Endothelial cell of umbilical vein (primary cell): Measurements from ENCODE around the gene ZNF423. TPM values are rescaled to one million over a fixed set of nuclear protein-coding genes. Genes with fewer than 3 reads are reported as not detected.

ENCODE experiments used
- BruUV-seq: library from RNA; stranded (reverse); fragments of 400-500 nt; replicated peaks from 2 replicates; lab custom pipeline; 2021; lab: Mats Ljungman, UMichigan
- CTCF ChIA-PET: fragments of 300-600, 350-600 bp; sonication (Branson Sonifier 250); formaldehyde crosslinking; loops from one replicate; lab custom pipeline; 2021; ENCODE audit warnings: antibody characterized with exemption, inconsistent platforms; lab: Charles Lee
- POLR2A ChIA-PET: fragments of 300-600, 350-600 bp; sonication (Branson Sonifier 250); formaldehyde crosslinking; loops from one replicate; lab custom pipeline; 2021; ENCODE audit warnings: antibody characterized with exemption, inconsistent platforms; lab: Charles Lee
- DNase-seq: peaks from one replicate; pipeline ENCODE4 v3.0.0-alpha.2; 2011; ENCODE audit warnings: low read depth, low spot score
- FAIRE-seq: peaks from 2 replicates; lab custom pipeline; 2011; peaks lifted over from hg19 to GRCh38; lab: Jason Lieb, UNC
- H2AFZ ChIP-seq: 2 replicates; pipeline ENCODE4 v1.6.0; 2012; ENCODE audit warnings: low read depth, low read length, control low read depth, inconsistent platforms
- H3K27ac ChIP-seq: 2 replicates; pipeline ENCODE4 v1.5.1; 2011; ENCODE audit warnings: low read depth, mild to moderate bottlenecking, control low read depth, low read length, moderate library complexity; ENCODE audit not compliant: insufficient read depth
- H3K27me3 ChIP-seq, 2 experiments: 2 replicates each; pipeline versions ENCODE4 v1.6.0 to v1.6.1; 2011; ENCODE audit warnings: low read length in 2 of 2, mixed read lengths in 1 of 2; ENCODE audit not compliant: control insufficient read depth in 2 of 2, insufficient read depth in 2 of 2
- H3K36me3 ChIP-seq, 2 experiments: 2 replicates in 1 of 2; 3 replicates in 1 of 2; pipeline ENCODE4 v1.5.1; 2011; ENCODE audit warnings: low read length in 2 of 2, mild to moderate bottlenecking in 1 of 2, moderate library complexity in 1 of 2; ENCODE audit not compliant: control insufficient read depth in 2 of 2, insufficient read depth in 2 of 2; ENCODE audit errors: extremely low read depth in 1 of 2
- H3K4me1 ChIP-seq: 3 replicates; pipeline ENCODE4 v1.5.1; 2011; ENCODE audit warnings: mild to moderate bottlenecking, low read length; ENCODE audit not compliant: control insufficient read depth, insufficient read depth; ENCODE audit errors: extremely low read depth
- H3K4me2 ChIP-seq: 2 replicates; pipeline ENCODE4 v1.6.1; 2011; ENCODE audit warnings: low read length, control low read depth, mixed read lengths; ENCODE audit not compliant: insufficient read depth
- H3K4me3 ChIP-seq, 3 experiments: fragments of 200-600 bp in 1 of 3; sonication (generic), shearing (Covaris generic) in 1 of 3; replicated peaks in 1 of 3; 2 replicates each; pipeline ENCODE4 v1.5.1; 2011 to 2016; ENCODE audit warnings: control low read depth in 3 of 3, low read length in 3 of 3, mild to moderate bottlenecking in 2 of 3, inconsistent platforms in 1 of 3, low read depth in 1 of 3, moderate library complexity in 1 of 3; ENCODE audit not compliant: insufficient read depth in 1 of 3
- H3K79me2 ChIP-seq: 2 replicates; pipeline ENCODE4 v1.6.0; 2012; ENCODE audit warnings: low read length, inconsistent platforms; ENCODE audit not compliant: control insufficient read depth, insufficient read depth
- H3K9ac ChIP-seq: replicated peaks from 2 replicates; pipeline ENCODE3; 2011; ENCODE audit warnings: low read length, control low read depth; ENCODE audit not compliant: insufficient read depth; ENCODE audit errors: extremely low read depth
- H3K9me1 ChIP-seq: replicated peaks from 3 replicates; pipeline ENCODE4 v1.6.0; 2011; ENCODE audit warnings: mild to moderate bottlenecking, low read length; ENCODE audit not compliant: control insufficient read depth, insufficient read depth; ENCODE audit errors: extremely low read depth
- H3K9me3 ChIP-seq: replicated peaks from 2 replicates; pipeline ENCODE4 v1.5.1; 2012; ENCODE audit warnings: low read length, inconsistent platforms; ENCODE audit not compliant: control insufficient read depth, insufficient read depth
- H4K20me1 ChIP-seq: replicated peaks from 2 replicates; pipeline ENCODE3; 2011; ENCODE audit warnings: mild to moderate bottlenecking, low read length; ENCODE audit not compliant: control insufficient read depth, insufficient read depth; ENCODE audit errors: extremely low read depth
- CTCF ChIP-seq, 2 donors: IDR thresholded peaks; 1 replicate in 1 of 2; 2 replicates in 1 of 2; pipeline ENCODE4 v1.5.1; 2011; ENCODE audit warnings: low read length in 2 of 2, mild to moderate bottlenecking in 2 of 2, moderate library complexity in 2 of 2, control low read depth in 1 of 2, inconsistent platforms in 1 of 2, low read depth in 1 of 2; ENCODE audit not compliant: insufficient read depth in 1 of 2; ENCODE audit errors: extremely low read depth in 1 of 2
- EZH2 ChIP-seq: IDR thresholded peaks from 2 replicates; pipeline ENCODE4 v1.6.1; 2012; ENCODE audit warnings: borderline replicate concordance, low read depth, mild to moderate bottlenecking, moderate library complexity, low read length, inconsistent platforms; ENCODE audit not compliant: severe bottlenecking
- FOS ChIP-seq: IDR thresholded peaks from 2 replicates; pipeline ENCODE4 v1.6.1; 2011; ENCODE audit warnings: mild to moderate bottlenecking, low read length, moderate library complexity, borderline replicate concordance; ENCODE audit not compliant: insufficient read depth
- GATA2 ChIP-seq: IDR thresholded peaks from 2 replicates; pipeline ENCODE4 v1.7.0; 2011; ENCODE audit warnings: low read depth, mild to moderate bottlenecking, moderate library complexity, mixed read lengths, low read length; ENCODE audit not compliant: insufficient read length, insufficient read depth
- JUN ChIP-seq: IDR thresholded peaks from 2 replicates; pipeline ENCODE4 v1.6.1; 2011; ENCODE audit warnings: borderline replicate concordance, low read depth; ENCODE audit not compliant: insufficient read length, insufficient read depth
- MAX ChIP-seq: IDR thresholded peaks from 2 replicates; pipeline ENCODE4 v1.6.1; 2011; ENCODE audit not compliant: insufficient read depth, insufficient read length
- MYC ChIP-seq: IDR thresholded peaks from one replicate; pipeline ENCODE4 v1.6.1; 2011; ENCODE audit warnings: mild to moderate bottlenecking, low read depth, low read length
- POLR2A ChIP-seq: IDR thresholded peaks from 2 replicates; pipeline ENCODE4 v1.6.1; 2012; ENCODE audit warnings: low read depth, mild to moderate bottlenecking, control low read depth, low read length
- POLR2AphosphoS5 ChIP-seq: IDR thresholded peaks from 2 replicates; pipeline ENCODE4 v1.6.1; 2012; ENCODE audit warnings: low read depth, mild to moderate bottlenecking, control low read depth, low read length, moderate library complexity; ENCODE audit not compliant: insufficient read depth
- dilution Hi-C: fragments of 300-500 bp; cut with MboI; formaldehyde crosslinking; loops from one replicate; pipeline ENCODE4 v1.15.0; 2019; ENCODE audit warnings: low sequenced_read_pairs; ENCODE audit not compliant: extremely low pct_ligation_motif_present
- intact Hi-C: fragments of 100-400 bp; cut with micrococcal nuclease; formaldehyde crosslinking; loops from one replicate; pipeline ENCODE4 v1.10.0; 2022
- polyA plus RNA-seq, 4 experiments: library from polyadenylated mRNA; depleted of rRNA in 3 of 4; stranded (reverse) in 3 of 4; unstranded in 1 of 4; fragments of >200 nt; gene quantifications; 2 replicates each; pipeline versions ENCODE4 v1.2.1 to v1.2.3, GENCODE V29; 2011 to 2012; ENCODE audit warnings: missing spikeins in 1 of 4
- total RNA-seq: library from RNA; stranded (reverse); gene quantifications from 2 replicates; pipeline ENCODE4 v1.2.3, GENCODE V29; 2021

The ZNF423 gene
- total and polyA plus RNA-seq, 2 donors (not counting 3 experiments of a cell fraction or from before 2014, with no cell fraction given): 2.2 to 8.1 TPM

GRCh38 chr16:49499869-49500610, 355.9 kb downstream of the ZNF423 start:
- no peak for DNase-seq
- no peaks in the 10 kb centered on the region for H3K4me1 ChIP-seq
- no peak for FAIRE-seq
- H4K20me1 ChIP-seq: no peaks in the 10 kb centered on the region
- intact Hi-C loops (no loop called here), dilution Hi-C loops (no loop called here)
- POLR2A ChIA-PET: no interaction called here
- no peak overlapping the region for H3K9ac ChIP-seq
- no peak overlapping the region for H3K4me3 ChIP-seq
- no peaks in the 10 kb centered on the region for H3K36me3 ChIP-seq
- H3K27ac ChIP-seq: no peak overlapping the region
- no TSS peak for BruUV-seq
- no peaks in the 10 kb centered on the region for H3K27me3 ChIP-seq
- H3K79me2 ChIP-seq: no peaks in the 10 kb centered on the region
- no peak for TF ChIP-seq MAX
- H3K9me3 ChIP-seq: no peaks in the 10 kb centered on the region
- CTCF ChIA-PET: no interaction called here
- no peak overlapping the region for H2AFZ ChIP-seq
- no peaks in the 10 kb centered on the region for H3K9me1 ChIP-seq
- no peak overlapping the region for H3K4me2 ChIP-seq

- dilution Hi-C loops (no loop called here), intact Hi-C loops (no loop called here)
- Histone ChIP-seq H3K27ac (no peak overlapping the region), H4K20me1 (no peaks in the 10 kb centered on the region), H3K9me3 (no peaks in the 10 kb centered on the region), H2AFZ (no peak overlapping the region), H3K9ac (no peak overlapping the region), H3K9me1 (no peaks in the 10 kb centered on the region), H3K79me2 (no peaks in the 10 kb centered on the region), H3K4me2 (no peak overlapping the region), H3K4me3 (no peak overlapping the region), H3K36me3 (no peaks in the 10 kb centered on the region), H3K4me1 (no peaks in the 10 kb centered on the region), H3K27me3 (no peaks in the 10 kb centered on the region)
- ChIA-PET POLR2A (no interaction called here), CTCF (no interaction called here)
- FAIRE-seq: no peak
- DNase-seq: no peak
- no peak for TF ChIP-seq MYC
- no peak for TF ChIP-seq POLR2AphosphoS5
- TF ChIP-seq MAX: no peak
- no peak for TF ChIP-seq POLR2A
- no peak for TF ChIP-seq FOS
- no peak for TF ChIP-seq EZH2
- TF ChIP-seq CTCF (IDR thresholded peaks at IDR 0.05; ENCODE audit: extremely low read depth in 1 of 2, insufficient read depth in 1 of 2, low read depth in 1 of 2, low read length in 2 of 2): no peak
- TF ChIP-seq GATA2: no peak
- no peak for TF ChIP-seq JUN
- BruUV-seq: no TSS peak
Measured at GRCh38 chr16:49499414-49499785, 356.5 kb downstream of the ZNF423 start.
